ENCODE measurements around the gene CCDC71. TPM values are rescaled to one million over a fixed set of nuclear protein-coding genes. Genes with fewer than 3 reads are reported as not detected.

CCDC71 gene
- total RNA-seq, 1 donor from 2014 or later = 11.9 TPM

DNA sequence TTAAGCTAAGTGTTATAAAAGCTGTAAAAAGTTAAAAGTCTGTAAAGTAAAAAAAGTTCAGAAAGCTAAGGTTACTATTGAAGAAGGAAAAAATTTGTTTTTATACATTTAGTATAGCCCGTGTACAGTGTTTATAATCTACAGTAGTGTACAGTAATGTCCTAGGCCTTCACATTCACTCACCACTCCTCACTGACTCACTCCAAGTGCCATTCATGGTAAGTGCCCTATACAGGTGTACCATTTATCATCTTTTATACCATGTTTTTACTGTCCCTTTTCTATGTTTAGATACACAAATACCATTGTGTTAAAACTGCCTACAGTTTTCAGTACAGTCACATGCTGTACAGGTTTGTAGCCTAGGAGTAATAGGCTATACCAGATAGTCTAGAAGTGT is 8.8 kb downstream of the CCDC71 start:
- no peak for DNase-seq
- H3K9me3 ChIP-seq (replicated peaks) = no peaks in the 10 kb centered on the region
- H3K27ac ChIP-seq (replicated peaks) = no peak overlapping the region
- intact Hi-C loops (cut with micrococcal nuclease) = no loop called here
- no peaks in the 10 kb centered on the region for H3K4me1 ChIP-seq
- H3K27me3 ChIP-seq (ENCODE audit: low read depth) = no peaks in the 10 kb centered on the region
- H3K4me3 ChIP-seq = no peak overlapping the region
- TF ChIP-seq, protein P1, sequence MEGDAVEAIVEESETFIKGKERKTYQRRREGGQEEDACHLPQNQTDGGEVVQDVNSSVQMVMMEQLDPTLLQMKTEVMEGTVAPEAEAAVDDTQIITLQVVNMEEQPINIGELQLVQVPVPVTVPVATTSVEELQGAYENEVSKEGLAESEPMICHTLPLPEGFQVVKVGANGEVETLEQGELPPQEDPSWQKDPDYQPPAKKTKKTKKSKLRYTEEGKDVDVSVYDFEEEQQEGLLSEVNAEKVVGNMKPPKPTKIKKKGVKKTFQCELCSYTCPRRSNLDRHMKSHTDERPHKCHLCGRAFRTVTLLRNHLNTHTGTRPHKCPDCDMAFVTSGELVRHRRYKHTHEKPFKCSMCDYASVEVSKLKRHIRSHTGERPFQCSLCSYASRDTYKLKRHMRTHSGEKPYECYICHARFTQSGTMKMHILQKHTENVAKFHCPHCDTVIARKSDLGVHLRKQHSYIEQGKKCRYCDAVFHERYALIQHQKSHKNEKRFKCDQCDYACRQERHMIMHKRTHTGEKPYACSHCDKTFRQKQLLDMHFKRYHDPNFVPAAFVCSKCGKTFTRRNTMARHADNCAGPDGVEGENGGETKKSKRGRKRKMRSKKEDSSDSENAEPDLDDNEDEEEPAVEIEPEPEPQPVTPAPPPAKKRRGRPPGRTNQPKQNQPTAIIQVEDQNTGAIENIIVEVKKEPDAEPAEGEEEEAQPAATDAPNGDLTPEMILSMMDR (IDR thresholded peaks at IDR 0.05; ENCODE audit: borderline replicate concordance) = no peak
- peaks cover 5% of the 10 kb centered on the region for H3K36me3 ChIP-seq

DNA sequence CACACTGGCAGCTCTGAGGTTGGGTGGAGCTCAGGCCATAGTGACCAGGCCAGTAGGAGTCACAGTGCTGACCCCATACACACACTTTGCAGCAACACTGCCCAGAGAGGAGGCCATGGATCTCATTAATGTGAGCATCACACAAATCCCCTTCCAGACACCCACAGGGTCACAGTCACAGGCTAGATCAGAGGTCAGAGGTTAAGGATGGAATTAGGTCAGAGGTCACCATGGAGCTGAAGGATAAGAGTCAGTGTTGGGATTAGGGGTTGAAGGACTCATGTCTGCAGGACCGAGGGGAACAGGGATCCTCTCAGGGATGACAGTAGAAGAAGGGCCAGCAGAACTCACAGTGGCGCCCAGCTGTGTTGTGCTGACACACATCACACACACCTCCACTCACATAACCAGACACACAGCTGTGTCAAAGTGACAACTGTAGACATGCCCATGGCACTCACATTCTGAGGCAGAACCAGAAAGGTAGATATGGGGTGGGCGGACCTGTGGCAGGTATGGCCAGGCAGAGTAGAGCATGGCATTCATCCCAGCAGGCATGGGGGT is 12.7 kb downstream of the CCDC71 start:
- DNase-seq = no peak
- Histone ChIP-seq H3K27ac (replicated peaks) (no peak overlapping the region), H3K4me1 (no peaks in the 10 kb centered on the region), H3K4me3 (no peak overlapping the region), H3K27me3 (ENCODE audit: low read depth) (no peaks in the 10 kb centered on the region), H3K9me3 (replicated peaks) (no peaks in the 10 kb centered on the region), H3K36me3 (no peaks in the 10 kb centered on the region)
- intact Hi-C loops (cut with micrococcal nuclease) = no loop called here
- TF ChIP-seq, protein P1 (IDR thresholded peaks at IDR 0.05; ENCODE audit: borderline replicate concordance) = no peak

DNA sequence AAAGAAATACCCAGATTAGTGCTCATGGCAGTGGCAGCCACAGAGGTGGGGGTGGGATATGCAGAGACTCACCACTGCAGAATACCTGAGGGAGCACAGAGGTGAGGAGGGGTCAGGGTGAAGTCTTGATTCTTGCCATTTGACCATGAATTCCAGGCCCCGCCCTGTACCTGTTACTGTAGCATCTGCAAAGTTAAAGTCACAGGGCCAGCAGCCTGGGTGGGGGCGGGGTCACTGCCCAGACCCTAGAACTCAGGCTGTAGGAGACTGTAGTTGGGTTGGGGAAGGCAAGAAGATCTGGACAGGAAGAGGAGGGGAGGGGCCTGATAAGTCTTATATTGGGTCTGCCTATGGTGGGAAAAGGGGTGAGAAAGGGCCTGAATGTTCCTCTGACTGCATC is 14.5 kb downstream of the CCDC71 start:
- H3K36me3 ChIP-seq = no peaks in the 10 kb centered on the region
- H3K4me3 ChIP-seq = no peak overlapping the region
- TF ChIP-seq, protein P1 (IDR thresholded peaks at IDR 0.05; ENCODE audit: borderline replicate concordance) = no peak
- no peak overlapping the region for H3K27ac ChIP-seq (replicated peaks)
- no peak for DNase-seq
- intact Hi-C loops (cut with micrococcal nuclease) = no loop called here
- H3K27me3 ChIP-seq (ENCODE audit: low read depth) = no peaks in the 10 kb centered on the region
- no peaks in the 10 kb centered on the region for H3K9me3 ChIP-seq (replicated peaks)
- no peaks in the 10 kb centered on the region for H3K4me1 ChIP-seq

DNA sequence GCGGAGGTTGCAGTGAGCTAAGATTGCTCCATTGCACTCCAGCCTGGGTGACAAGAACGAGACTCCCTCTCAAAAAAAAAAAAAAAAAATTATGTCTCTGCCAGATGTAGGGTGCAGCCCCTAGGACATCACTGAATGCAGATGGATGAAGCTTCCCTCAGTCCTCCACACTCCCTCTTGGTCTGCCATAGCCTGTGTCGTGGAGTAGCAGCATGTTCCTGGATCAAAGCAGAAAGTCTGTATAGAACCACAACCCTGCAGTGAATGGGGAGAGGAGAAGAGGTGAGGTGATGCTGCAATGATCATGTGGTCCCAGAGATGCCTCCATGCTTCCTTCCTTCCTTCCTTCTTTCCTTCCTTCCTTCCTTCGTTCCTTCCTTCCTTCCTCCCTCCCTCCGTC is 18.0 kb downstream of the CCDC71 start:
- no peaks in the 10 kb centered on the region for H3K36me3 ChIP-seq
- no peaks in the 10 kb centered on the region for H3K27me3 ChIP-seq (ENCODE audit: low read depth)
- no peak overlapping the region for H3K4me3 ChIP-seq
- H3K9me3 ChIP-seq (replicated peaks) = no peaks in the 10 kb centered on the region
- no peak overlapping the region for H3K27ac ChIP-seq (replicated peaks)
- intact Hi-C loops (cut with micrococcal nuclease) = no loop called here
- TF ChIP-seq, protein P1 (IDR thresholded peaks at IDR 0.05; ENCODE audit: borderline replicate concordance) = no peak
- DNase-seq = no peak
- no peaks in the 10 kb centered on the region for H3K4me1 ChIP-seq

DNA sequence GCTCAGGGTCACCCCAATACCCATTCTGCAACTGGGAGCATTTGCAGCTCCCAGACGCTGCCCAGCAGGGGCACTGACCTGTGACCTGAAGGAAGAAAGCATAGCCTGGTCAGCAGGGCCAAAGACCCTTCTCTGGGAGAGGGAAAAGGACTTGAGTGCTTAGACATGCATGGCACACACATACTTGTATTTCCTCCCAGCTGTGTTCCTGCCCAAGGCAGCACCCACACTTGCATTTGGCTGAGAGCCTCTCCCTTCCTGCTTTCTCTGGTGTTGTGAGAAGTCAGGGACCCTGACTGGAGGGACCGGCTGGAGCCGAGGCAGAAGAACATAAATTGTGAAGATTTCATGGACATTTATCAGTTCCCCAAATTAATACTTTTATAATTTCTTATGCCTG is 26.1 kb downstream of the CCDC71 start:
- peaks cover 7% of the 10 kb centered on the region for H3K27me3 ChIP-seq (ENCODE audit: low read depth)
- DNase-seq = no peak
- H3K4me1 ChIP-seq = no peaks in the 10 kb centered on the region
- no peak overlapping the region for H3K4me3 ChIP-seq
- H3K9me3 ChIP-seq (replicated peaks) = peaks cover 7% of the 10 kb centered on the region
- no peak overlapping the region for H3K27ac ChIP-seq (replicated peaks)
- TF ChIP-seq, protein P1 (IDR thresholded peaks at IDR 0.05; ENCODE audit: borderline replicate concordance) = no peak
- intact Hi-C loops (cut with micrococcal nuclease) = no loop called here
- no peaks in the 10 kb centered on the region for H3K36me3 ChIP-seq
